GM18508 (cell line): ENCODE results near the gene CYP4F8.
"Not testable (repeated sequence)": the region's sequence is repeated elsewhere in the genome, so short reads cannot be mapped to it uniquely, and the experiment has no call there.

Source experiments
- ATAC-seq: cut with Tn5 transposase; IDR thresholded peaks from one replicate; pipeline ENCODE4 v1.9.1; 2021; ENCODE audit warnings: moderate number of reproducible peaks; ENCODE audit not compliant: insufficient read depth, unreplicated experiment

CYP4F8 gene

GRCh38 chr19:15642807-15643206 is 27.8 kb downstream of the CYP4F8 start:
- no peak for ATAC-seq

GRCh38 chr19:15643387-15643786 is 28.4 kb downstream of the CYP4F8 start:
- no peak for ATAC-seq

DNA sequence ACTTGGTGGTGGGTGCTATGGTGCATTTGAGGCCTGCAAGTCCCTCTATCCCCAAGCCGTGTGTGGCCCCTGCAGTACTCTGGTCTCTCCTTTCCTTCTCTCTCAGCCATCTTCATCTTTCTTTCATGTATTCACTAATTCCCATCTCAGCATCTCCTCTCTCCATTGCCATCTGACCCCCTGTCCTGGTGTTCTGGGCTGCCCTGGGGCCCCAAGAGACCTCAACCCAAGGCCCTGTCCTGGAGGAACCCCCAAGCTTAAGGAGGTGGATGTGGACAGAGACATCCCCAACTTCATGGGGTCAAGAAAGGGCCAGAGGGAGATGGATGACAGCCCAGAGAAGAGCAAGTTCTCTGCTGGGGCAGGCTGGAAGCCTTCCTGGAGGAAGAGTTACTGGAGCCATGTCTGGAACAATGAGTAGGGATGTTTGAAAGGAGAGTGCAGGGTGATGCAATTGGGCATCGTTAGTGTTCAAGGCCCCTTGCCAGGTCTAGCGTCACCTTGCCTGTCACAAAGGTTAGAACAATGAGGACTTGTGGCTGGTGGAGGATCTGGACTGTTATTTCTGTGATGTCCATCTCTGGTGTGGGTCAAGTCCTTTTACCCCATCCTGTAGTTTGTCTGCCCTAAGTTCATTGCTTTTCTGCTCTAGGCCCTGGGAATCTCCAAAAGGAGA is 29.2 kb downstream of the CYP4F8 start:
- ATAC-seq: no peak

DNA sequence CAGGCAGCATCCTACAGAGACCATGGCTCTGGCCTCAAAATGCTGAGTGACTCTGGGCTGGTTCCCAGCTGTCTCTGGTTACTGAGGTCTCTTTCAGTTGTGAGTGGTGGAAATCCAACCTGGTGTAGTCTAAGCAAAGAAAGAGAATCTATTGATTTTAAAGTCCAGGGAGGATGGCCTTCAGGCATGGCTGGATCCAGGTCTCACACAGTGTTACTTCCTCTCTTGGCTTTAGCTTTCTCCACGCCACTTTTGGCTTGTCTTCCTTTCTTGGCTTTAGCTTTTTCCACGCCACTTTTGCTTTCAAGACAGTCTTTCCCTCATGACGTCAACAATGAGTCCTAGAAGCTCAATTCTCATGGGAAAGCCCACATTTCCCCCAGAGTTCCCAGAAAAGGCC is 29.8 kb downstream of the CYP4F8 start:
- no peak for ATAC-seq

DNA sequence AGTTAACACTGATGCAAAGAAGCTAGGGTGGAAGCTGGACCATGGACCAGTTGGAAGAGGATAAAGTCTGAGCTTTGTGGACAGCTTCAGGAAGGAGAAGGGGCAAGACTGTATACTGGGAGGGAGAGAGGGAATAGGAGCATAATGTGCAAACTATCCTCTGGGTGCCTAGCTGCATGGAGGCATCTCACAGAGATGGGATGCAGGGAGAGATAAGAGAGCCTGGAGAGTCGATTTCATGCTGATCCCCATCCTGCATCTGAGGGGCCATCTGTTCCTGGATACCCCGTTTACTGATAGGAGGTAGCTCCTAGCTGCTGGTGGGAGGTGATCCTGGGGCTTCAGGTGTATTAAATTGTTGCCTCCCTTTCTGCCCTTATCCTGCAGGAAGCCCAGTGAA is 34.5 kb downstream of the CYP4F8 start:
- ATAC-seq: no peak

- ATAC-seq: not testable (repeated sequence)
Observed at GRCh38 chr19:15650123-15650522, 35.1 kb downstream of the CYP4F8 start.

DNA sequence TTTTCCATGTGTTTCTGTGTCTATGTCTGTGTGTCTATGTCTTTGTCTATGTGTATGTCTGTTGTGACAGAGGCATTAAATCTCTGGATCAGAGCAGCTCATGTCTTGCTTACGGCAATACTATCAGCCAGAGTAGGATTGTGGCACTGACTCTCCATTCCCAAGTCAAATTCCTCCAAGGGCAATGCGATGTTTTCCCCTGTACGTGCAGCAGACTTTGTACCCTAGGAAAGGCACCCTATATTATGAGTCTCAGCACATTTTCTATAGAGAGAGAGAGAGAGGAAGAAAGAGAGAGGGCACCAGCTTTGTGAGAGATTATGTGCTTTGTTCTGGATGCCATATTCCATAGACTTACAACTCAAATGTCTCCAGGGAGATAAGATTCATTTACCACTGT is 36.8 kb downstream of the CYP4F8 start:
- no peak for ATAC-seq

GRCh38 chr19:15652559-15653278 is 37.7 kb downstream of the CYP4F8 start:
- no peak for ATAC-seq

GRCh38 chr19:15656467-15656866 is 41.4 kb downstream of the CYP4F8 start:
- ATAC-seq: no peak

- no peak for ATAC-seq
Observed at GRCh38 chr19:15663247-15663646, 48.2 kb downstream of the CYP4F8 start.

DNA sequence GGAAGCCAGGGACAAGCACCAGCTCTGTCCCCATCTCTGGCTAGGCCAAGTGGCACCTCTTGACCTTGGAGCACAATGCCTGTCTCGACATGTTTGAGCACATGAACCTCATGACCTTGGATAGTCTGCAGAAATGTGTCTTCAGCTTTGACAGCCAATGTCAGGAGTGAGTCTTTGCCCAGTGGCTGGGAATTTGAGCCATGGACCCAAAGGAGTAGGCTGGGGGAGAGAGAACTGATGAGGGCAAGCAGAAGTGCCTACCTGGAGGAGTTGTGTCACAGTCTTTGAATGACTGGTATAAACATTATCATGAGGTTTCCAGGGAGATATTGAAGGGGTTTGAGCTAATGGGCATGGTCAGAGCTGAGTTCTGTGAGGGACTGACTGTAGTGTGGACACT is 51.2 kb downstream of the CYP4F8 start:
- ATAC-seq: no peak

GRCh38 chr19:15666883-15667282 is 51.9 kb downstream of the CYP4F8 start:
- ATAC-seq: no peak

DNA sequence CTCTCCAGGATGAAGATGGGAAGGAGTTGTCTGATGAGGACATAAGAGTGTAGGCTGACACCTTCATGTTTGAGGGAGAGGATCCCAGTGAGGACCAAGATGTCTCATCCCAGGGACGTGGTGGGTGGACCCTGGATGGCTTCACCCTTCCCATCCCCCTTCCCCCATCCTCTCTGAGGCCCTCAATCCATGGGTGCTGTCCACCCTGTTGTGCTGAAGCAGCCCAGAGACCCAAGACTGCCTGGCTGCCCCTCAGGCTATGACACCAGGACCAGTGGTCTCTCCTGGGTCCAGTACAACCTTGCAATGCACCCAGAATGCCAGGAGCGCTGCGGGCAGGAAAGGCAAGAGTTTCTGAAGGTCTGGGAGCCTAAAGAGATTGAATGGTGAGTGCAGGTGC is 54.4 kb downstream of the CYP4F8 start:
- ATAC-seq: no peak

- no peak for ATAC-seq
Observed at GRCh38 chr19:15669891-15670290, 54.9 kb downstream of the CYP4F8 start.

DNA sequence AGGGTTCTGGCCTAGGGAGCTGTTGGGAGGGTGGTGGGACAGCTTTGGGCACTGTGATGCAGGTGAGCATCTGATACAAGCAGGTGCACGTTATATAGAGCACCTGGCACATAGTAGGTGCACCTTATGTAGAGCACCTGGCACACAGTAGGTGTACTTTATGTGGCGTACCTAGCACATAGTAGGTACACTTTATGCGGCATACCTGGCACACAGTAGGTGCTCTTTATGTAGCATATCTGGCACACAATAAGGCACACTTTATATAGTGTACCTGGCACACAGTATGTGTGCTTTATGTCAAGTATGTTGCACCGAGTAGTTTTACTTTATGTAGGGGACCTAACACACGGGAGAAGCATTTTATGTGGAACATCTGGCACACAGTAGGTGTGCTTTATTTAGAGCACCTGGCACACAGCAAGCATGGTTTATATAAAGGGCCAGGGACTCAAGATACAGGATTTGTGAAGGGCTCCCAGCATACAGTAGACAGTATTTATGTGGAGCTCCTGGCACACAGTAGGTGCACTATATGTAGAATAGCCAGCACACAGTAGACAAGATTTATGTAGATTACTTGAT is 56.3 kb downstream of the CYP4F8 start:
- no peak for ATAC-seq

- ATAC-seq: no peak
Observed at GRCh38 chr19:15671891-15672579, 57.0 kb downstream of the CYP4F8 start.

- no peak for ATAC-seq
Observed at GRCh38 chr19:15672580-15673175, 57.7 kb downstream of the CYP4F8 start, which contains the start of gene CYP4F12. CYP4F12 (plus strand) TSS chr19:15673087; CDS start chr19:15673530, 443 bp downstream.

DNA sequence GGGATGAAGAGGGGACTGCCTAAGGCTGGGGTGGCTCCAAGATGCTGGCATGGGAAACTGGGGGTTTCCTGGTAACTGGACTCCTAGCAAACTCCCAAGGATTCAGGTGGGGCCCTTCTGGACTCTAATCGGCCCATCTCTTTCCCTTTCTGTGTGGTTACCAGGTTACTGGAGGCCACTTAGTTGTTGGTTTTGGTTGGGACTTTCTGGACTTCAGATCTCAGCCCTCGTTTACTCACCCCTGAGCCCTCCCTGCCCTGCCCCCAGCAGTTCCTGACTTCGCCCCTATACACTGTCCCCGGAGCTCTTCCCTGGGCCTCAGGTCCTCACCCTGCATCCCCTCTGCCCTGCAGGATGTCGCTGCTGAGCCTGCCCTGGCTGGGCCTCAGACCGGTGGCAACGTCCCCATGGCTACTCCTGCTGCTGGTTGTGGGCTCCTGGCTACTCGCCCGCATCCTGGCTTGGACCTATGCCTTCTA is 58.2 kb downstream of the CYP4F8 start:
- no peak for ATAC-seq

- no peak for ATAC-seq
Observed at GRCh38 chr19:15675560-15675959, 60.5 kb downstream of the CYP4F8 start.

- ATAC-seq: no peak
Observed at GRCh38 chr19:15679089-15679488, 64.1 kb downstream of the CYP4F8 start.
